Esophagus (tissue), 2 donors: ENCODE results near the gene CEP170. TPM values are rescaled to one million over a fixed set of nuclear protein-coding genes. Genes with fewer than 3 reads are reported as not detected.
"Not testable (repeated sequence)": the region's sequence is repeated elsewhere in the genome, so short reads cannot be mapped to it uniquely, and the experiment has no call there.

Experiments used
- H3K27ac ChIP-seq, 2 donors: one replicate each; pipeline ENCODE4 v1.5.1; 2013; ENCODE audit warnings: low read depth in 2 of 2, mild to moderate bottlenecking in 2 of 2, inconsistent platforms in 1 of 2, low read length in 1 of 2, moderate library complexity in 1 of 2
- H3K27me3 ChIP-seq, 2 donors: one replicate each; pipeline ENCODE4 v1.6.1; 2013; ENCODE audit warnings: low read length in 2 of 2, control low read depth in 1 of 2, mild to moderate bottlenecking in 1 of 2; ENCODE audit not compliant: insufficient read depth in 2 of 2, control insufficient read depth in 1 of 2
- H3K36me3 ChIP-seq, 2 donors: one replicate each; pipeline ENCODE4 v1.6.1; 2013; ENCODE audit warnings: low read length in 1 of 2; ENCODE audit not compliant: control insufficient read depth in 2 of 2, insufficient read depth in 2 of 2
- H3K4me1 ChIP-seq, 2 donors: one replicate each; pipeline ENCODE4 v1.6.1; 2013; ENCODE audit warnings: low read length in 1 of 2; ENCODE audit not compliant: control insufficient read depth in 2 of 2, insufficient read depth in 2 of 2
- H3K4me3 ChIP-seq, 2 donors: one replicate each; pipeline ENCODE4 v1.5.1; 2013; ENCODE audit warnings: low read length in 2 of 2, mild to moderate bottlenecking in 2 of 2, low read depth in 1 of 2, moderate library complexity in 1 of 2
- H3K9me3 ChIP-seq, 2 donors: one replicate each; pipeline ENCODE4 v1.6.1; 2013; ENCODE audit warnings: mild to moderate bottlenecking in 2 of 2, low read depth in 1 of 2, low read length in 1 of 2, moderate library complexity in 1 of 2; ENCODE audit not compliant: control insufficient read depth in 2 of 2, insufficient read depth in 1 of 2
- WGBS, 2 donors: extraction: QIAGEN DNeasy Blood & Tissue Kit; methylation state at CpG; one replicate each; pipeline ENCODE4 v1.1.7; 2013; 5-methylcytosine and 5-hydroxymethylcytosine counted together
- polyA plus RNA-seq, 2 donors: library from polyadenylated mRNA; stranded (reverse); fragments of 200-250 nt; gene quantifications; one replicate each; pipeline ENCODE4 v1.2.3, GENCODE V29; 2013
- donor health status: healthy with polysubstance abuse.
- donor health status: Bipolar disorder and iron deficiency.

Gene CEP170
- polyA plus RNA-seq, 2 donors = 3.2 to 4.6 TPM

GRCh38 chr1:243150906-243151305, 104.2 kb downstream of the CEP170 start:
- not testable (repeated sequence) for H3K36me3 ChIP-seq, H3K4me3 ChIP-seq, H3K27me3 ChIP-seq, H3K4me1 ChIP-seq, H3K27ac ChIP-seq, H3K9me3 ChIP-seq
- 89 to 90% methylated on average over 7 of the region's 7 CpGs for WGBS, 2 donors

- H3K27me3 ChIP-seq, H3K4me1 ChIP-seq, H3K36me3 ChIP-seq, H3K9me3 ChIP-seq, H3K27ac ChIP-seq, H3K4me3 ChIP-seq: not testable (repeated sequence)
- WGBS, 2 donors = 83 to 86% methylated on average over 4 of the region's 4 CpGs
These were observed 106.0 kb downstream of the CEP170 start for GRCh38 chr1:243149120-243149519.

- not testable (repeated sequence) for H3K27ac ChIP-seq, H3K9me3 ChIP-seq, H3K4me1 ChIP-seq
These were observed 107.7 kb downstream of the CEP170 start for GRCh38 chr1:243147351-243147750.

GRCh38 chr1:243140498-243140897, 114.6 kb downstream of the CEP170 start:
- H3K4me1 ChIP-seq = not testable (repeated sequence)
- 61 to 69% methylated on average over 1 of the region's 1 CpG for WGBS, 2 donors

More at GRCh38 chr1:243147351-243147750, 107.7 kb downstream of the CEP170 start:
- H3K27me3 ChIP-seq, H3K36me3 ChIP-seq, H3K4me3 ChIP-seq: not testable (repeated sequence)

GRCh38 chr1:243122876-243123409, 132.1 kb downstream of the CEP170 start:
- not testable (repeated sequence) for H3K4me1 ChIP-seq, H3K9me3 ChIP-seq, H3K27ac ChIP-seq, H3K36me3 ChIP-seq, H3K27me3 ChIP-seq, H3K4me3 ChIP-seq
- 68 to 72% methylated on average over 5 of the region's 5 CpGs for WGBS, 2 donors

More at GRCh38 chr1:243140498-243140897, 114.6 kb downstream of the CEP170 start:
- H3K27ac ChIP-seq, H3K9me3 ChIP-seq, H3K27me3 ChIP-seq, H3K4me3 ChIP-seq, H3K36me3 ChIP-seq: not testable (repeated sequence)

- not testable (repeated sequence) for H3K4me3 ChIP-seq, H3K27ac ChIP-seq, H3K9me3 ChIP-seq, H3K4me1 ChIP-seq, H3K36me3 ChIP-seq, H3K27me3 ChIP-seq
- 76 to 80% methylated on average over 2 to 3 of the region's 5 CpGs for WGBS, 2 donors
These were observed 133.1 kb downstream of the CEP170 start for GRCh38 chr1:243121939-243122338.

- H3K36me3 ChIP-seq, H3K4me1 ChIP-seq, H3K27me3 ChIP-seq, H3K9me3 ChIP-seq, H3K27ac ChIP-seq, H3K4me3 ChIP-seq: not testable (repeated sequence)
- 93 to 94% methylated on average over 5 of the region's 5 CpGs for WGBS, 2 donors
These were observed 136.3 kb downstream of the CEP170 start for GRCh38 chr1:243118601-243119322.

GRCh38 chr1:243116187-243116586, 138.9 kb downstream of the CEP170 start:
- not testable (repeated sequence) for H3K36me3 ChIP-seq, H3K27ac ChIP-seq, H3K4me3 ChIP-seq, H3K9me3 ChIP-seq, H3K27me3 ChIP-seq, H3K4me1 ChIP-seq
- WGBS, 2 donors = 76 to 77% methylated on average over 7 of the region's 7 CpGs

- 54 to 68% methylated on average over 3 of the region's 3 CpGs for WGBS, 2 donors
- not testable (repeated sequence) for H3K27ac ChIP-seq, H3K27me3 ChIP-seq, H3K4me1 ChIP-seq, H3K4me3 ChIP-seq, H3K9me3 ChIP-seq, H3K36me3 ChIP-seq
These were observed 140.3 kb downstream of the CEP170 start for GRCh38 chr1:243114769-243115168.

- H3K4me1 ChIP-seq, H3K27me3 ChIP-seq, H3K27ac ChIP-seq, H3K9me3 ChIP-seq, H3K36me3 ChIP-seq, H3K4me3 ChIP-seq: not testable (repeated sequence)
- WGBS, 2 donors = 23 to 24% methylated on average over 8 of the region's 8 CpGs
These were observed 140.9 kb downstream of the CEP170 start for GRCh38 chr1:243114059-243114713.
